MM.1S (cell line): ENCODE results near the gene FRA10AC1.

Source experiments
- EZH2 ChIP-seq: fragments of 300-600 bp; sonication (generic); optimal IDR thresholded peaks from 2 replicates; pipeline ENCODE3; 2017; ENCODE audit warnings: low read depth, mild to moderate bottlenecking, antibody characterized with exemption, low read length, mixed read lengths
- TF ChIP-seq, protein P1 (sequence below): fragments of 300-600 bp; sonication (generic); IDR thresholded peaks from 2 replicates; pipeline ENCODE4 v1.5.1; 2016; ENCODE audit warnings: antibody characterized with exemption, low read length, mixed read lengths

GRCh38 chr10:93667795-93668194, 34.6 kb downstream of the FRA10AC1 start:
- TF ChIP-seq, protein P1, sequence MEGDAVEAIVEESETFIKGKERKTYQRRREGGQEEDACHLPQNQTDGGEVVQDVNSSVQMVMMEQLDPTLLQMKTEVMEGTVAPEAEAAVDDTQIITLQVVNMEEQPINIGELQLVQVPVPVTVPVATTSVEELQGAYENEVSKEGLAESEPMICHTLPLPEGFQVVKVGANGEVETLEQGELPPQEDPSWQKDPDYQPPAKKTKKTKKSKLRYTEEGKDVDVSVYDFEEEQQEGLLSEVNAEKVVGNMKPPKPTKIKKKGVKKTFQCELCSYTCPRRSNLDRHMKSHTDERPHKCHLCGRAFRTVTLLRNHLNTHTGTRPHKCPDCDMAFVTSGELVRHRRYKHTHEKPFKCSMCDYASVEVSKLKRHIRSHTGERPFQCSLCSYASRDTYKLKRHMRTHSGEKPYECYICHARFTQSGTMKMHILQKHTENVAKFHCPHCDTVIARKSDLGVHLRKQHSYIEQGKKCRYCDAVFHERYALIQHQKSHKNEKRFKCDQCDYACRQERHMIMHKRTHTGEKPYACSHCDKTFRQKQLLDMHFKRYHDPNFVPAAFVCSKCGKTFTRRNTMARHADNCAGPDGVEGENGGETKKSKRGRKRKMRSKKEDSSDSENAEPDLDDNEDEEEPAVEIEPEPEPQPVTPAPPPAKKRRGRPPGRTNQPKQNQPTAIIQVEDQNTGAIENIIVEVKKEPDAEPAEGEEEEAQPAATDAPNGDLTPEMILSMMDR, result no peak
- TF ChIP-seq EZH2, result no peak
